Stimulated activated CD4-positive, alpha-beta T cell treated with anti-CD3 and anti-CD28 coated beads, Interleukin-2, amount 100 ng/mL, for 4 hours (primary cell): ENCODE results near the gene SMYD3.
"Not testable (repeated sequence)": the region's sequence is repeated elsewhere in the genome, so short reads cannot be mapped to it uniquely, and the experiment has no call there.

Experiments
- DNase-seq: peaks from one replicate; pipeline ENCODE4 v3.0.0-alpha.2; 2020; ENCODE audit warnings: low read depth

Gene SMYD3

GRCh38 chr1:246107516-246108277 lies 399.4 kb downstream of the SMYD3 start:
- DNase-seq: no peak

- no peak for DNase-seq
These were observed 400.7 kb downstream of the SMYD3 start for GRCh38 chr1:246106342-246106763.

GRCh38 chr1:246104927-246105326 lies 402.2 kb downstream of the SMYD3 start:
- DNase-seq: no peak

GRCh38 chr1:246099570-246099969 lies 407.5 kb downstream of the SMYD3 start:
- DNase-seq: no peak

GRCh38 chr1:246096356-246096755 lies 410.7 kb downstream of the SMYD3 start:
- DNase-seq: no peak

- DNase-seq: no peak
These were observed 411.6 kb downstream of the SMYD3 start for GRCh38 chr1:246095443-246095842.

- no peak for DNase-seq
These were observed 413.8 kb downstream of the SMYD3 start for GRCh38 chr1:246093230-246093629.

- DNase-seq: no peak
These were observed 414.9 kb downstream of the SMYD3 start for GRCh38 chr1:246092136-246092535.

- DNase-seq: no peak
These were observed 415.6 kb downstream of the SMYD3 start for GRCh38 chr1:246091477-246091876.

GRCh38 chr1:246086191-246086590 lies 420.9 kb downstream of the SMYD3 start:
- no peak for DNase-seq

GRCh38 chr1:246083416-246083815 lies 423.7 kb downstream of the SMYD3 start:
- DNase-seq: no peak

GRCh38 chr1:246081856-246082668 lies 425.0 kb downstream of the SMYD3 start:
- DNase-seq: no peak

- no peak for DNase-seq
These were observed 425.9 kb downstream of the SMYD3 start for GRCh38 chr1:246081138-246081702.

GRCh38 chr1:246080031-246080430 lies 427.0 kb downstream of the SMYD3 start:
- DNase-seq: no peak

GRCh38 chr1:246078888-246079252 lies 428.2 kb downstream of the SMYD3 start:
- DNase-seq: no peak

GRCh38 chr1:246078126-246078887 lies 428.8 kb downstream of the SMYD3 start:
- no peak for DNase-seq

- no peak for DNase-seq
These were observed 429.6 kb downstream of the SMYD3 start for GRCh38 chr1:246077476-246077875.

- no peak for DNase-seq
These were observed 432.7 kb downstream of the SMYD3 start for GRCh38 chr1:246074421-246074820.

GRCh38 chr1:246072456-246072955 lies 434.6 kb downstream of the SMYD3 start:
- DNase-seq: no peak

GRCh38 chr1:246071981-246072380 lies 435.1 kb downstream of the SMYD3 start:
- DNase-seq: not testable (repeated sequence)

- DNase-seq: not testable (repeated sequence)
These were observed 435.5 kb downstream of the SMYD3 start for GRCh38 chr1:246071561-246071960.

- no peak for DNase-seq
These were observed 437.5 kb downstream of the SMYD3 start for GRCh38 chr1:246069581-246069980.
